ENCODE results near the gene SEC23B. TPM values are rescaled to one million over a fixed set of nuclear protein-coding genes. Genes with fewer than 3 reads are reported as not detected.

SEC23B gene
- total RNA-seq, 2 experiments from 2014 or later, result 29.2 to 32.8 TPM

DNA sequence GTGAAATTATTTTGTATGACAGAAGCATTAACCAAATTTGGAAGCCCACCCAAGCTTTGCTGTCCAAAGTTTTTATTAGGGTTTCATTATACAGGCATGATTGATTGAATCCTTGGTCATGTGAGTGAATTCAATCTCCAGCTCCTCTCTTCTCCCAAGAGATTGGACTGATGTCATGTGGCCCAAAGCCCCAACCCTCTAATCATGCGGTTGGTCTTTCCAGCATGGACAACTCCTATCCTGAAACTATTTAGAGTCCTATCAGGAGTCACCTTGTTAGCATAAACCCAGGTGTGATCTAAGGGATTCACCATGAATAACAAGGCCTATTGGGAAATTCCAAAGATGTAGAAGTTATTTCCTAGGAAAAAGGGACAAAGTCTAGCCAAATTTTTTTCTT lies 29.9 kb upstream of the SEC23B start:
- Histone ChIP-seq H3K27me3 (ENCODE audit: control insufficient read depth in 1 of 2, insufficient read depth in 2 of 2, low read length in 2 of 2) (no peaks in the 10 kb centered on the region), H3K9me3 (ENCODE audit: control insufficient read depth in 1 of 2, insufficient read depth in 1 of 2, low read length in 2 of 2) (no peaks in the 10 kb centered on the region), H3K4me3 (ENCODE audit: low read length) (no peak overlapping the region), H3K27ac (ENCODE audit: low read depth in 1 of 2, low read length in 2 of 2) (no peak overlapping the region), H3K36me3 (ENCODE audit: insufficient read depth, low read length) (peaks cover 62% of the 10 kb centered on the region), H3K4me1 (ENCODE audit: insufficient read depth, low read length) (no peaks in the 10 kb centered on the region)
- no peaks in the 10 kb centered on the region for H3K9me3 Mint-ChIP-seq
- DNase-seq (no peak), ATAC-seq (ENCODE audit: poor library complexity) (no peak)
- no peaks in the 10 kb centered on the region for H3K4me1 Mint-ChIP-seq (ENCODE audit: low read depth)
- no peak overlapping the region for H3K4me3 Mint-ChIP-seq
- intact Hi-C loops (cut with DNase I, micrococcal nuclease), result no loop called here
- ChIA-PET POLR2A (interaction anchor here (3.7 kb wide), 1 partner anchor 30 kb away, joined by 21 read pairs; the partner anchor contains the start of gene SEC23B), CTCF (no interaction called here)
- no peaks in the 10 kb centered on the region for H3K27me3 Mint-ChIP-seq
- H3K27ac Mint-ChIP-seq, result no peak overlapping the region
- TF ChIP-seq, protein P1, sequence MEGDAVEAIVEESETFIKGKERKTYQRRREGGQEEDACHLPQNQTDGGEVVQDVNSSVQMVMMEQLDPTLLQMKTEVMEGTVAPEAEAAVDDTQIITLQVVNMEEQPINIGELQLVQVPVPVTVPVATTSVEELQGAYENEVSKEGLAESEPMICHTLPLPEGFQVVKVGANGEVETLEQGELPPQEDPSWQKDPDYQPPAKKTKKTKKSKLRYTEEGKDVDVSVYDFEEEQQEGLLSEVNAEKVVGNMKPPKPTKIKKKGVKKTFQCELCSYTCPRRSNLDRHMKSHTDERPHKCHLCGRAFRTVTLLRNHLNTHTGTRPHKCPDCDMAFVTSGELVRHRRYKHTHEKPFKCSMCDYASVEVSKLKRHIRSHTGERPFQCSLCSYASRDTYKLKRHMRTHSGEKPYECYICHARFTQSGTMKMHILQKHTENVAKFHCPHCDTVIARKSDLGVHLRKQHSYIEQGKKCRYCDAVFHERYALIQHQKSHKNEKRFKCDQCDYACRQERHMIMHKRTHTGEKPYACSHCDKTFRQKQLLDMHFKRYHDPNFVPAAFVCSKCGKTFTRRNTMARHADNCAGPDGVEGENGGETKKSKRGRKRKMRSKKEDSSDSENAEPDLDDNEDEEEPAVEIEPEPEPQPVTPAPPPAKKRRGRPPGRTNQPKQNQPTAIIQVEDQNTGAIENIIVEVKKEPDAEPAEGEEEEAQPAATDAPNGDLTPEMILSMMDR (IDR thresholded peaks at IDR 0.05), result no peak
- peaks cover 92% of the 10 kb centered on the region for H3K36me3 Mint-ChIP-seq (ENCODE audit: low read depth)

DNA sequence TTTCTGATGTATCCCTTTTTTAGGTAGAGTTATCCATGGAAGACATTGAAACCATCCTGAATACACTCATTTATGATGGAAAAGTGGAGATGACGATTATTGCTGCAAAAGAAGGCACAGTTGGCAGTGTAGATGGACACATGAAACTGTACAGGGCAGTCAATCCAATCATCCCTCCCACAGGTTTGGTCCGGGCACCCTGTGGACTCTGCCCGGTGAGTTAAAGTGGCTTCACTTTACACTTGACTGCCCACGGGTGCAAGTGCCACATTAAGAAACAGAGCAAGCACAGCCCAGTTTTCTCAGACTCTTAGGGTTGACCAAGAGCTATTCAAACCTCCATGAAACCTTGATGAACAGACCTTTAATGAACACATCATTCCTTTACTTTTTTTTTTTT lies 26.1 kb upstream of the SEC23B start:
- Histone ChIP-seq H3K4me3 (ENCODE audit: low read length) (no peak overlapping the region), H3K9me3 (ENCODE audit: control insufficient read depth in 1 of 2, insufficient read depth in 1 of 2, low read length in 2 of 2) (no peaks in the 10 kb centered on the region), H3K36me3 (ENCODE audit: insufficient read depth, low read length) (peaks cover 48% of the 10 kb centered on the region), H3K27ac (ENCODE audit: low read depth in 1 of 2, low read length in 2 of 2) (no peak overlapping the region), H3K4me1 (ENCODE audit: insufficient read depth, low read length) (no peaks in the 10 kb centered on the region), H3K27me3 (ENCODE audit: control insufficient read depth in 1 of 2, insufficient read depth in 2 of 2, low read length in 2 of 2) (no peaks in the 10 kb centered on the region)
- DNase-seq (no peak), ATAC-seq (ENCODE audit: poor library complexity) (no peak)
- CTCF ChIA-PET, result no interaction called here
- POLR2A ChIA-PET, result no interaction called here
- Mint-ChIP-seq H3K4me1 (ENCODE audit: low read depth) (no peaks in the 10 kb centered on the region), H3K4me3 (no peak overlapping the region), H3K27ac (no peak overlapping the region), H3K27me3 (no peaks in the 10 kb centered on the region), H3K9me3 (no peaks in the 10 kb centered on the region), H3K36me3 (ENCODE audit: low read depth) (peaks cover 95% of the 10 kb centered on the region)
- intact Hi-C loops (cut with DNase I, micrococcal nuclease), result no loop called here
- TF ChIP-seq, protein P1 (IDR thresholded peaks at IDR 0.05), result no peak

DNA sequence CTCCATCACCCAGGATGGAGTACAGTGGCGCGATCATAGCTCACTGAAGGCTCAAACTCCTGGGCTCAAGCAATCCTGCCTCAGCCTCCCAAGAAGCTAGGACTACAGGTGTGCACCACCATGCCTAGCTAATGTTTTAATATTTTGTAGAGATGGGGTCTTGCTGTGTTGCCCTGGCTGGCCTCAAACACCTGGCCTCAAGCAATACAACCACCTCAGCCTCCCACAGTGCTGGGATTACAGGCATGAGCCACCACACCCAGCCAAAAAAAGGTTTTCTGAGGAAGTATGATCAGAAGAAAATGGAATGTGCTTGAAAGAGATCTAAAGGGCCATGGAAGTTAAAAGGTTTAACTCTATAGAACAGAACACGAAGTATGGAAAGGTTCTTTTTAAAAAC lies 19.4 kb upstream of the SEC23B start:
- intact Hi-C loops (cut with DNase I, micrococcal nuclease), result no loop called here
- Histone ChIP-seq H3K27me3 (ENCODE audit: control insufficient read depth in 1 of 2, insufficient read depth in 2 of 2, low read length in 2 of 2) (no peaks in the 10 kb centered on the region), H3K9me3 (ENCODE audit: control insufficient read depth in 1 of 2, insufficient read depth in 1 of 2, low read length in 2 of 2) (no peaks in the 10 kb centered on the region), H3K36me3 (ENCODE audit: insufficient read depth, low read length) (peaks cover 42% of the 10 kb centered on the region), H3K4me3 (ENCODE audit: low read length) (no peak overlapping the region), H3K27ac (ENCODE audit: low read depth in 1 of 2, low read length in 2 of 2) (no peak overlapping the region), H3K4me1 (ENCODE audit: insufficient read depth, low read length) (no peaks in the 10 kb centered on the region)
- H3K27me3 Mint-ChIP-seq, result no peaks in the 10 kb centered on the region
- no peaks in the 10 kb centered on the region for H3K4me1 Mint-ChIP-seq (ENCODE audit: low read depth)
- TF ChIP-seq, protein P1 (IDR thresholded peaks at IDR 0.05), result no peak
- no peak for ATAC-seq (ENCODE audit: poor library complexity)
- peaks cover 80% of the 10 kb centered on the region for H3K36me3 Mint-ChIP-seq (ENCODE audit: low read depth)
- CTCF ChIA-PET, result interaction anchor here (1.2 kb wide), 1 partner anchor 19 kb away, joined by 3 read pairs; the partner anchor contains the start of gene SEC23B
- no peak overlapping the region for H3K27ac Mint-ChIP-seq
- no peak for DNase-seq
- no peaks in the 10 kb centered on the region for H3K9me3 Mint-ChIP-seq
- no peak overlapping the region for H3K4me3 Mint-ChIP-seq
- POLR2A ChIA-PET, result interaction anchor here (1.3 kb wide), 1 partner anchor 19 kb away, joined by 3 read pairs; no protein-coding TSS in a partner anchor
